Astrocyte of the cerebellum (primary cell): ENCODE results near the gene ARHGEF39.
"Not testable (repeated sequence)": the region's sequence is repeated elsewhere in the genome, so short reads cannot be mapped to it uniquely, and the experiment has no call there.

ENCODE experiments used
- DNase-seq: peaks from one replicate; pipeline ENCODE4 v3.0.0-alpha.2; 2011; ENCODE audit warnings: low read depth
- H3K4me3 ChIP-seq: 2 replicates; pipeline ENCODE4 v1.5.1; 2011; ENCODE audit warnings: mild to moderate bottlenecking, low read depth, low read length, moderate library complexity
- CTCF ChIP-seq: IDR thresholded peaks from 2 replicates; pipeline ENCODE4 v1.5.1; 2012; ENCODE audit warnings: low read length, low read depth, moderate library complexity, mild to moderate bottlenecking; ENCODE audit errors: missing control alignments
- in situ Hi-C: cut with HindIII; loops from 2 replicates; pipeline ENCODE4 v1.10.0; 2017; ENCODE audit warnings: low sequenced_read_pairs

Gene ARHGEF39

GRCh38 chr9:35639631-35640030 lies 25.4 kb downstream of the ARHGEF39 start:
- no peak overlapping the region for H3K4me3 ChIP-seq
- in situ Hi-C loops: no loop called here

DNA sequence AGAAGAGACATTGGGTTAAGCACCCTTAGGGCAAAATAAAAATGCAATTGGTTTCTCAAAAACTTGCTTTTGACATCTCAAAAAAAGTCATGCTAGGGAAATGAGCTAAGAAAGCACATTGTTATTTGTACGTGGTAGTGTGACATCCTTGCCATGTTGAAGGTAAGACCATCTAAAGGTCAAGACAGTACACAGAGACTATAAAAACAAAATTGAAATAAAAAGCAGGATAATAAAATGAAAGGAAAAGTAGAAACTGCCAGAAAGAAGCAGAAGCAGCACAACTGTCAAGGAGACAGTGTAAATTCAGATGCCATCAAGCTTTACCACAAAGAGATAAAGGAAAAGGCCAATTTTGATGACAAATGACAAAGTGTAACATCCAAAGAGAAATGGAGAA lies 25.8 kb downstream of the ARHGEF39 start:
- H3K4me3 ChIP-seq, in situ Hi-C loops, DNase-seq: not testable (repeated sequence)

More at GRCh38 chr9:35639631-35640030, 25.4 kb downstream of the ARHGEF39 start:
- no peak for DNase-seq
- no peak for TF ChIP-seq CTCF

GRCh38 chr9:35638751-35639150 lies 26.2 kb downstream of the ARHGEF39 start:
- H3K4me3 ChIP-seq, in situ Hi-C loops, DNase-seq: not testable (repeated sequence)

GRCh38 chr9:35637427-35637955 lies 27.5 kb downstream of the ARHGEF39 start:
- H3K4me3 ChIP-seq, DNase-seq, in situ Hi-C loops: not testable (repeated sequence)

- DNase-seq, in situ Hi-C loops, H3K4me3 ChIP-seq: not testable (repeated sequence)
These were observed 28.1 kb downstream of the ARHGEF39 start for GRCh38 chr9:35636877-35637246.

- DNase-seq: no peak
- in situ Hi-C loops: no loop called here
- no peak for TF ChIP-seq CTCF
- no peak overlapping the region for H3K4me3 ChIP-seq
These were observed 28.7 kb downstream of the ARHGEF39 start for GRCh38 chr9:35636135-35636876.

- TF ChIP-seq CTCF: no peak
- in situ Hi-C loops: no loop called here
- DNase-seq: no peak
- H3K4me3 ChIP-seq: no peak overlapping the region
These were observed 29.3 kb downstream of the ARHGEF39 start for GRCh38 chr9:35635730-35636129.

DNA sequence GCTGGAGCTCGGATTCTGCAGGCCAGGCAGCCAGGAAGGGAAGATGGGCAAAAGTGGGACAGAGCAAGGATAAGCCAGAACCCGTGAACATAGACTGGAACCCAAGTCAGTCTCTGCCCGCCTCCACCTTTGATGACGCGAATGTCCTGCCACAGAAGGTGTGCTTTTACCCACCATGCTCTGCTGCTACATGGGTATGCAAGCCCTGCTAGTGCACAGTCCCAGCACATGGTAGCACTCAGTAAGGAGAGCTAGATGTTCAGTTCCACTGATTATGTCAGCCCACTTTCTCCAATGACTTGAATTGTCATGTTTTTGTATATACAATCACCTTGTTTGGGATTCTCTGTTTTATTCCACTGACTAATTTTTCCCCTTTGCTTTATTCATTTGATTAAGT lies 35.4 kb downstream of the ARHGEF39 start:
- TF ChIP-seq CTCF: no peak
- no peak overlapping the region for H3K4me3 ChIP-seq
- in situ Hi-C loops: no loop called here
- no peak for DNase-seq
